B cell (primary cell): ENCODE results near the gene NUCKS1. TPM values are rescaled to one million over a fixed set of nuclear protein-coding genes. Genes with fewer than 3 reads are reported as not detected.
A peak's percentile ranks its signal among the peaks of the same experiment; 100 is the strongest.

Experiments used
- ATAC-seq: fragments of 200-7000 bp; cut with Tn5 transposase; one replicate; pipeline ENCODE4 v1.10.0; 2021; ENCODE audit warnings: low read depth, mild to moderate bottlenecking, moderate number of reproducible peaks, moderate library complexity
- CTCF ChIA-PET: fragments of 350-600 bp; sonication (Branson Sonifier 250); formaldehyde crosslinking; loops from one replicate; lab custom pipeline; 2021; ENCODE audit warnings: antibody characterized with exemption, inconsistent platforms; lab: Charles Lee
- POLR2A ChIA-PET: fragments of 350-600 bp; sonication (Branson Sonifier 250); formaldehyde crosslinking; loops from one replicate; lab custom pipeline; 2021; ENCODE audit warnings: antibody characterized with exemption; lab: Charles Lee
- DNase-seq: peaks from one replicate; pipeline ENCODE4 v3.0.0; 2013
- H2AFZ ChIP-seq: 2 replicates; pipeline ENCODE4 v1.6.1; 2012; ENCODE audit warnings: mild to moderate bottlenecking, low read depth, low read length; ENCODE audit not compliant: insufficient read depth, poor library complexity, severe bottlenecking
- H3K27ac ChIP-seq, 2 donors: 1 replicate in 1 of 2; 2 replicates in 1 of 2; pipeline ENCODE4 v1.5.1; 2012 to 2013; ENCODE audit warnings: low read length in 2 of 2, mild to moderate bottlenecking in 2 of 2, moderate library complexity in 1 of 2
- H3K27me3 ChIP-seq, 4 experiments: fragments of 200-600 bp in 1 of 4; sonication (generic) in 1 of 4; replicated peaks in 1 of 4; 1 replicate in 2 of 4; 2 replicates in 2 of 4; pipeline versions ENCODE4 v1.6.1 to v1.7.0; 2013 to 2016; ENCODE audit warnings: low read length in 3 of 4, mild to moderate bottlenecking in 2 of 4, mixed read lengths in 1 of 4, moderate library complexity in 1 of 4; ENCODE audit not compliant: insufficient read depth in 4 of 4, control insufficient read depth in 3 of 4; ENCODE audit errors: control extremely low read depth in 1 of 4
- H3K36me3 ChIP-seq, 2 experiments: replicated peaks in 1 of 2; 1 replicate in 1 of 2; 2 replicates in 1 of 2; pipeline versions ENCODE4 v1.6.1 to v1.7.1; 2013; ENCODE audit warnings: low read length in 1 of 2; ENCODE audit not compliant: insufficient read depth in 2 of 2, control insufficient read depth in 1 of 2; ENCODE audit errors: control extremely low read depth in 1 of 2, extremely low read depth in 1 of 2
- H3K4me1 ChIP-seq, 2 donors: fragments of 200-600 bp in 1 of 2; sonication (generic) in 1 of 2; 1 replicate in 1 of 2; 2 replicates in 1 of 2; pipeline versions ENCODE4 v1.5.1 to v1.6.1; 2013 to 2017; ENCODE audit warnings: low read length in 2 of 2; ENCODE audit not compliant: control insufficient read depth in 2 of 2, insufficient read depth in 2 of 2
- H3K4me2 ChIP-seq: replicated peaks from 2 replicates; pipeline ENCODE3; 2012; ENCODE audit warnings: mild to moderate bottlenecking, low read depth, low read length; ENCODE audit not compliant: poor library complexity, severe bottlenecking
- H3K4me3 ChIP-seq, 5 experiments: fragments of 200-600 bp in 1 of 5; sonication (generic) in 1 of 5; 1 replicate in 3 of 5; 2 replicates in 2 of 5; pipeline versions ENCODE4 v1.5.1 to v1.7.0; 2011 to 2016; ENCODE audit warnings: low read length in 4 of 5, mild to moderate bottlenecking in 4 of 5, low read depth in 2 of 5, control low read depth in 1 of 5, moderate library complexity in 1 of 5; ENCODE audit not compliant: insufficient read depth in 1 of 5; ENCODE audit errors: control extremely low read depth in 1 of 5, extremely low read depth in 1 of 5
- H3K79me2 ChIP-seq: fragments of 200-600 bp; sonication (generic); one replicate; pipeline ENCODE4 v1.6.0; 2016; ENCODE audit warnings: low read length; ENCODE audit not compliant: control insufficient read depth, insufficient read depth
- H3K9ac ChIP-seq: fragments of 200-600 bp; sonication (generic); 2 replicates; pipeline ENCODE4 v1.6.1; 2017; ENCODE audit warnings: mild to moderate bottlenecking, low read length, moderate library complexity
- H3K9me3 ChIP-seq, 3 donors: one replicate each; pipeline versions ENCODE4 v1.6.1 to v1.7.1; 2013; ENCODE audit warnings: low read length in 2 of 3; ENCODE audit not compliant: control insufficient read depth in 2 of 3, insufficient read depth in 1 of 3; ENCODE audit errors: control extremely low read depth in 1 of 3
- H4K20me1 ChIP-seq: 2 replicates; pipeline ENCODE4 v1.6.0; 2012; ENCODE audit warnings: mild to moderate bottlenecking, low read length; ENCODE audit not compliant: insufficient read depth, control insufficient read depth, poor library complexity, severe bottlenecking
- H3K27ac Mint-ChIP-seq: one replicate; pipeline ENCODE4 v1.8.0; 2021; ENCODE audit warnings: mixed read lengths
- H3K27me3 Mint-ChIP-seq: one replicate; pipeline ENCODE4 v1.8.0; 2021; ENCODE audit warnings: mixed read lengths
- H3K4me1 Mint-ChIP-seq: one replicate; pipeline ENCODE4 v1.8.0; 2021; ENCODE audit warnings: mixed read lengths
- H3K4me3 Mint-ChIP-seq: one replicate; pipeline ENCODE4 v1.8.0; 2021; ENCODE audit warnings: mixed read lengths
- H3K9me3 Mint-ChIP-seq: one replicate; pipeline ENCODE4 v1.8.0; 2022; ENCODE audit warnings: mixed read lengths; ENCODE audit not compliant: insufficient read depth
- EZH2 ChIP-seq: IDR thresholded peaks from 2 replicates; pipeline ENCODE4 v1.6.1; 2012; ENCODE audit warnings: borderline replicate concordance, low read depth, mild to moderate bottlenecking, moderate library complexity, low read length; ENCODE audit not compliant: insufficient read depth, poor library complexity, severe bottlenecking
- WGBS: methylation state at CpG from one replicate; pipeline ENCODE4 v1.1.5; 2013; ENCODE audit warnings: missing lambda C conversion rate; ENCODE audit not compliant: insufficient coverage; 5-methylcytosine and 5-hydroxymethylcytosine counted together
- intact Hi-C: fragments of 100-400 bp; cut with micrococcal nuclease; formaldehyde crosslinking; loops from one replicate; pipeline ENCODE4 v1.10.0; 2022
- polyA plus RNA-seq: library from polyadenylated mRNA; depleted of rRNA; stranded (reverse); fragments of >200 nt; gene quantifications from 2 replicates; pipeline ENCODE4 v1.2.3, GENCODE V29; 2012
- total RNA-seq, 2 donors: library from RNA; stranded (reverse); fragments of 120-200 nt in 1 of 2; gene quantifications; 1 replicate in 1 of 2; 2 replicates in 1 of 2; pipeline versions ENCODE4 v1.2.3 to v1.2.4, GENCODE V29; 2013 to 2022
- TF ChIP-seq, protein P1 (sequence below): fragments of 200-600 bp; IDR thresholded peaks from one replicate; pipeline ENCODE4 v1.8.0; 2022; ENCODE audit warnings: antibody characterized with exemption, mild to moderate bottlenecking

The NUCKS1 gene
- total and polyA plus RNA-seq, 2 donors (not counting 1 experiment from before 2014, with no cell fraction given) = 6.5 to 90.1 TPM

- WGBS = 6% methylated on average over 21 of the region's 25 CpGs
These were observed 1.4 kb downstream of the NUCKS1 start for GRCh38 chr1:205748403-205749233.

More at GRCh38 chr1:205748403-205749233, 1.4 kb downstream of the NUCKS1 start:
- ATAC-seq = peak; percentile 0
- no peaks in the 10 kb centered on the region for H3K27me3 Mint-ChIP-seq
- H3K4me1 Mint-ChIP-seq = peaks cover 42% of the 10 kb centered on the region
- no peaks in the 10 kb centered on the region for H3K9me3 Mint-ChIP-seq
- Histone ChIP-seq H3K27me3 (no peaks in the 10 kb centered on the region), H3K4me1 (peaks cover 24 to 29% of the 10 kb centered on the region in 2 donors), H3K27ac (peak overlapping the region; percentile 78 to 95), H3K4me3 (peak overlapping the region; percentile 61 to 97 (median 88)), H3K36me3 (no peaks in the 10 kb centered on the region), H2AFZ (peak overlapping the region; percentile 29), H3K9ac (peak overlapping the region; percentile 80), H3K9me3 (no peaks in the 10 kb centered on the region), H3K4me2 (peak overlapping the region; percentile 84), H4K20me1 (peaks cover 40% of the 10 kb centered on the region), H3K79me2 (peaks cover 57% of the 10 kb centered on the region)
- H3K27ac Mint-ChIP-seq = peak overlapping the region; percentile 93
- intact Hi-C loops = loop anchor here (1.0 to 10.0 kb wide), 3 partner anchors 80 to 624 kb away; partner anchors contain the start of genes PM20D1 and RBBP5
- no peak for TF ChIP-seq EZH2
- TF ChIP-seq, protein P1, sequence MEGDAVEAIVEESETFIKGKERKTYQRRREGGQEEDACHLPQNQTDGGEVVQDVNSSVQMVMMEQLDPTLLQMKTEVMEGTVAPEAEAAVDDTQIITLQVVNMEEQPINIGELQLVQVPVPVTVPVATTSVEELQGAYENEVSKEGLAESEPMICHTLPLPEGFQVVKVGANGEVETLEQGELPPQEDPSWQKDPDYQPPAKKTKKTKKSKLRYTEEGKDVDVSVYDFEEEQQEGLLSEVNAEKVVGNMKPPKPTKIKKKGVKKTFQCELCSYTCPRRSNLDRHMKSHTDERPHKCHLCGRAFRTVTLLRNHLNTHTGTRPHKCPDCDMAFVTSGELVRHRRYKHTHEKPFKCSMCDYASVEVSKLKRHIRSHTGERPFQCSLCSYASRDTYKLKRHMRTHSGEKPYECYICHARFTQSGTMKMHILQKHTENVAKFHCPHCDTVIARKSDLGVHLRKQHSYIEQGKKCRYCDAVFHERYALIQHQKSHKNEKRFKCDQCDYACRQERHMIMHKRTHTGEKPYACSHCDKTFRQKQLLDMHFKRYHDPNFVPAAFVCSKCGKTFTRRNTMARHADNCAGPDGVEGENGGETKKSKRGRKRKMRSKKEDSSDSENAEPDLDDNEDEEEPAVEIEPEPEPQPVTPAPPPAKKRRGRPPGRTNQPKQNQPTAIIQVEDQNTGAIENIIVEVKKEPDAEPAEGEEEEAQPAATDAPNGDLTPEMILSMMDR = no peak
- ChIA-PET POLR2A (interaction anchor here (0.6 to 2.4 kb wide), 7 partner anchors 26 to 846 kb away, joined by 3 to 17 read pairs (median 3); partner anchors contain the start of genes ELK4, PM20D1, RAB29 and SLC41A1), CTCF (interaction anchor here (0.6 to 1.7 kb wide), 5 partner anchors 19 to 312 kb away, joined by 3 to 5 read pairs (median 3); partner anchors contain the start of gene ELK4)
- DNase-seq = peak; percentile 43
- peak overlapping the region; percentile 95 for H3K4me3 Mint-ChIP-seq
